Kidney (tissue), 14 donors: ENCODE data around the gene ART3. TPM values are rescaled to one million over a fixed set of nuclear protein-coding genes. Genes with fewer than 3 reads are reported as not detected.

Experiments
- DNase-seq, 5 donors: peaks; one replicate each; pipeline ENCODE4 v3.0.0-alpha.2; 2013 to 2020
- FAIRE-seq: peaks from 2 replicates; lab custom pipeline; 2012; peaks lifted over from hg19 to GRCh38; lab: Jason Lieb, UNC
- H3K27ac ChIP-seq, 2 donors: one replicate each; pipeline ENCODE4 v1.7.0; 2013; ENCODE audit warnings: low read depth in 2 of 2, low read length in 2 of 2, inconsistent platforms in 1 of 2
- H3K27me3 ChIP-seq: one replicate; pipeline ENCODE4 v1.7.1; 2013; ENCODE audit warnings: low read length, inconsistent platforms; ENCODE audit not compliant: control insufficient read depth, insufficient read depth
- H3K36me3 ChIP-seq, 3 donors: one replicate each; pipeline versions ENCODE4 v1.7.0 to v1.7.1; 2013; ENCODE audit warnings: low read length in 3 of 3, control low read depth in 1 of 3, inconsistent platforms in 1 of 3; ENCODE audit not compliant: insufficient read depth in 3 of 3, control insufficient read depth in 2 of 3
- H3K4me1 ChIP-seq, 3 donors: one replicate each; pipeline versions ENCODE4 v1.7.0 to v1.7.1; 2013; ENCODE audit warnings: low read length in 3 of 3, inconsistent platforms in 1 of 3, low read depth in 1 of 3; ENCODE audit not compliant: control insufficient read depth in 2 of 3, insufficient read depth in 2 of 3
- H3K4me3 ChIP-seq, 3 donors: one replicate each; pipeline versions ENCODE4 v1.7.0 to v1.8.1; 2013; ENCODE audit warnings: low read length in 3 of 3, control low read depth in 1 of 3, inconsistent platforms in 1 of 3
- H3K9ac ChIP-seq, 3 donors: one replicate each; pipeline versions ENCODE4 v1.7.0 to v1.7.1; 2013; ENCODE audit warnings: low read length in 3 of 3, control low read depth in 1 of 3, inconsistent platforms in 1 of 3
- H3K9me3 ChIP-seq, 3 donors: one replicate each; pipeline versions ENCODE4 v1.7.0 to v1.7.1; 2013; ENCODE audit warnings: low read length in 3 of 3, control low read depth in 1 of 3, inconsistent platforms in 1 of 3; ENCODE audit not compliant: control insufficient read depth in 2 of 3, insufficient read depth in 1 of 3
- intact Hi-C: fragments of 100-400 bp; cut with DNase I; formaldehyde crosslinking; loops from one replicate; pipeline ENCODE4 v1.11.1; 2022
- polyA plus RNA-seq: library from polyadenylated mRNA; stranded (reverse); fragments of 350-450 nt; fragmentation: Illumina TruSeq; extraction: RNeasy Lipid Tissue Mini Kit (QIAGEN cat#74804); gene quantifications from one replicate; pipeline ENCODE4 v1.2.3, GENCODE V29; 2014; ENCODE audit warnings: low read depth, low replicate concordance; ENCODE audit not compliant: insufficient read depth
- total RNA-seq: library from RNA; stranded (reverse); fragmentation: NEBNext Ultra II Directional; extraction: Animal tissue kit (Norgen Biotek cat#: 25700); gene quantifications from one replicate; pipeline ENCODE4 v1.2.1, GENCODE V29; 2021
- TF ChIP-seq, protein P1 (sequence below): IDR thresholded peaks from 3 replicates; pipeline ENCODE4 v1.5.1; 2012; ENCODE audit warnings: mild to moderate bottlenecking, moderate library complexity, borderline replicate concordance; ENCODE audit not compliant: insufficient read depth; ENCODE audit errors: extremely low read depth
- donor health status: control.
- donor health status: control.
- donor health status: control.
- donor health status: control.
- donor health status: control.
- donor health status: DM: yes; HTN: yes; CAD: no.
- donor health status: Normal renal cell carcinoma (clear cell type).

Gene ART3
- total and polyA plus RNA-seq, 2 donors from 2014 or later: not detected

GRCh38 chr4:76106442-76106841 lies 31.9 kb downstream of the ART3 start:
- no peak for DNase-seq
- Histone ChIP-seq H3K27ac (no peak overlapping the region), H3K36me3 (no peaks in the 10 kb centered on the region), H3K4me1 (no peaks in the 10 kb centered on the region), H3K9me3 (no peaks in the 10 kb centered on the region), H3K27me3 (no peaks in the 10 kb centered on the region), H3K9ac (no peak overlapping the region), H3K4me3 (no peak overlapping the region)
- TF ChIP-seq, protein P1, sequence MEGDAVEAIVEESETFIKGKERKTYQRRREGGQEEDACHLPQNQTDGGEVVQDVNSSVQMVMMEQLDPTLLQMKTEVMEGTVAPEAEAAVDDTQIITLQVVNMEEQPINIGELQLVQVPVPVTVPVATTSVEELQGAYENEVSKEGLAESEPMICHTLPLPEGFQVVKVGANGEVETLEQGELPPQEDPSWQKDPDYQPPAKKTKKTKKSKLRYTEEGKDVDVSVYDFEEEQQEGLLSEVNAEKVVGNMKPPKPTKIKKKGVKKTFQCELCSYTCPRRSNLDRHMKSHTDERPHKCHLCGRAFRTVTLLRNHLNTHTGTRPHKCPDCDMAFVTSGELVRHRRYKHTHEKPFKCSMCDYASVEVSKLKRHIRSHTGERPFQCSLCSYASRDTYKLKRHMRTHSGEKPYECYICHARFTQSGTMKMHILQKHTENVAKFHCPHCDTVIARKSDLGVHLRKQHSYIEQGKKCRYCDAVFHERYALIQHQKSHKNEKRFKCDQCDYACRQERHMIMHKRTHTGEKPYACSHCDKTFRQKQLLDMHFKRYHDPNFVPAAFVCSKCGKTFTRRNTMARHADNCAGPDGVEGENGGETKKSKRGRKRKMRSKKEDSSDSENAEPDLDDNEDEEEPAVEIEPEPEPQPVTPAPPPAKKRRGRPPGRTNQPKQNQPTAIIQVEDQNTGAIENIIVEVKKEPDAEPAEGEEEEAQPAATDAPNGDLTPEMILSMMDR: no peak
- no peak for FAIRE-seq
- intact Hi-C loops: no loop called here

DNA sequence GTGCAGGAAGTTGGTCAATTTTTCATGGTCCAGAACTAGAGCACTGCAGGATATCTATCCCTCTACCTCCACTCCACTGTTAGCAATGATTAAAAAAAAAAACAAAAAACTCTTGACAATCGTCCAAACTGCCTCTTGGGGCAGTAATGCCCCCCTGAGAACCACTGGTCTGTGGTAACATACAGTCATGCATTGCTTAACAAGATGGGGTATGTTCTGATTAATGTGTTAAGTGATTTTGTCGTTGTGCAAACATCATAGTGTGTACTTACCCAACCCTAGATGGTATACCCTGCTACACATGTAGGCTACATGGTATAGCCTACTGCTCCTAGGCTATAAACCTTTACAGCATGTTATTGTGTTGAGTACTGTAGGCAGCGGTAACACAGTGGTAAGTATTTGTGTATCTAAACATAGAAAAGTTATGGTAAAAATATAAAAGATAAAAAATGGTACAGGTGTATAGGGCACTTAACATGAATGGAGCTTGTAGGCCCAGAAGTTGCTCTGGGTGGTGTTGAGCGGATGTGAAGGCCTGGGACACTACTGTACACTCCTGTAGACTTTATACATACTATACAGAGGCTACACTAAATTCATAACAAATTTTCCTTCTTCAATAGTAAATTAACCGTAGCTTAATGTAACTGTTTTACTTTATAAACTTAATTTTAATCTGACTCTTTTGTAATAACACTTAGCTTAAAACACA lies 34.1 kb downstream of the ART3 start:
- FAIRE-seq (no peak), DNase-seq (peak in 1 of 5 donors; percentile 2)
- peaks cover 0 to 3% (median 0%) of the 10 kb centered on the region in 3 donors for H3K36me3 ChIP-seq
- no peak overlapping the region for H3K4me3 ChIP-seq
- H3K4me1 ChIP-seq: no peaks in the 10 kb centered on the region
- H3K27ac ChIP-seq: no peak overlapping the region
- H3K27me3 ChIP-seq: no peaks in the 10 kb centered on the region
- TF ChIP-seq, protein P1: no peak
- intact Hi-C loops: no loop called here
- no peak overlapping the region for H3K9ac ChIP-seq
- no peaks in the 10 kb centered on the region for H3K9me3 ChIP-seq

GRCh38 chr4:76116821-76117220 lies 42.3 kb downstream of the ART3 start:
- no peak for DNase-seq
- no peak overlapping the region for H3K27ac ChIP-seq
- H3K27me3 ChIP-seq: no peaks in the 10 kb centered on the region
- intact Hi-C loops: no loop called here
- peaks cover 9 to 22% (median 16%) of the 10 kb centered on the region in 3 donors for H3K36me3 ChIP-seq
- TF ChIP-seq, protein P1: no peak
- no peak for FAIRE-seq
- no peak overlapping the region for H3K4me3 ChIP-seq
- no peaks in the 10 kb centered on the region for H3K9me3 ChIP-seq
- H3K4me1 ChIP-seq: no peaks in the 10 kb centered on the region
- no peak overlapping the region for H3K9ac ChIP-seq

DNA sequence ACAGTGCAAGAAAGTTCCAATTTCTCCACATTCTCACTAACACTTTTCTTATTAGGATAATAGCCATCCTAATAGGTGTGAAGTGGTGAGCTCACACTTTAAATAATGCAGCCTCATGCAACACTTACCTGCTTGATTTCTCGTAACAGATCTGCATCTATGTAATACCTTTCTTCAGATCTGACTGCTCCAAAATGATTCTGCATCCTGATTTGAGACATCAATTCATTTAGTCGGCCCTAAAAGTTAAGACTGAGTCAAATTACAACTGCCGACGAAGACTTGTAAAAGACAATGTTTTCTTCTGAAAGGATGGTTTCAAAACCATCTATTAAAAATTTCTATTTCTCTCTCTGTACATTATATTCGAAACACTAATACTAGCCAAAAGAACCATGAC lies 43.0 kb downstream of the ART3 start:
- no peak overlapping the region for H3K9ac ChIP-seq
- no peaks in the 10 kb centered on the region for H3K27me3 ChIP-seq
- no peak overlapping the region for H3K27ac ChIP-seq
- no peaks in the 10 kb centered on the region for H3K9me3 ChIP-seq
- no peak overlapping the region for H3K4me3 ChIP-seq
- FAIRE-seq (no peak), DNase-seq (no peak)
- TF ChIP-seq, protein P1: no peak
- H3K4me1 ChIP-seq: no peaks in the 10 kb centered on the region
- peaks cover 9 to 24% (median 14%) of the 10 kb centered on the region in 3 donors for H3K36me3 ChIP-seq
- intact Hi-C loops: no loop called here
